Measurements from ENCODE around the gene GAK.

Gene GAK

DNA sequence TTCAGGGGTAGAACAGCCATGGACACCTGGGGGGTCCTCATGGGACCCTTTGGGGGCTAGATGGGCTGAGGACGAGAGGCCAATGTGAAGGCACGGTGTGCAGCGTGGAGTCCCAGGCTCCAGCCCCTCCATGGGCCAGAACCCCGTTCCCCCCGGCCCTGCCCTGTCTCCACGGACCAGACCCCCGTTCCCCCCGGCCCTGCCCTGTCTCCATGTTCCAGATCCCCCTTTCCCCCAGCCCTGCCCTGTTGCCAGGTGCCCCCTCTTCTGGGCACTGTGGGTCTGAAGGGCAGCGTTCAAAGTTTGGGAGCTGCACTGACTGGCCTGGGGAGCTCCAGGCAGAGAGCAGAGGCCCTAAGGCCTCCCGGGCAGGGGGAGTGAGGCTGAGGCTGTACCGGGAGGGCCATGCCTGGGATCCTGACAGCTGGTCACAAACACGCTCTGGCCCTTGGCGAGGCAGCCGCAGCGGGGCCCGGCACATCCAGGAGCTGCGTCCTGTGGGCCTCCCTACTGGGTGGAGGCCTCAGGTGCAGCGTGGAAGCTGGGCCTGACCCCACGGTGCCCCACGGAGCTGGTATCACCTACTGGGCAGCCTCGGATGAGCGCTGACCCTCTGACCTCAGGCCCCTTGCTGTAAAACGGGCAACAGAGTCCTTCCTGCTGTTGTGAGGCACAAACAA is 32.4 kb upstream of the GAK start:
- DNase-seq = no peak

DNA sequence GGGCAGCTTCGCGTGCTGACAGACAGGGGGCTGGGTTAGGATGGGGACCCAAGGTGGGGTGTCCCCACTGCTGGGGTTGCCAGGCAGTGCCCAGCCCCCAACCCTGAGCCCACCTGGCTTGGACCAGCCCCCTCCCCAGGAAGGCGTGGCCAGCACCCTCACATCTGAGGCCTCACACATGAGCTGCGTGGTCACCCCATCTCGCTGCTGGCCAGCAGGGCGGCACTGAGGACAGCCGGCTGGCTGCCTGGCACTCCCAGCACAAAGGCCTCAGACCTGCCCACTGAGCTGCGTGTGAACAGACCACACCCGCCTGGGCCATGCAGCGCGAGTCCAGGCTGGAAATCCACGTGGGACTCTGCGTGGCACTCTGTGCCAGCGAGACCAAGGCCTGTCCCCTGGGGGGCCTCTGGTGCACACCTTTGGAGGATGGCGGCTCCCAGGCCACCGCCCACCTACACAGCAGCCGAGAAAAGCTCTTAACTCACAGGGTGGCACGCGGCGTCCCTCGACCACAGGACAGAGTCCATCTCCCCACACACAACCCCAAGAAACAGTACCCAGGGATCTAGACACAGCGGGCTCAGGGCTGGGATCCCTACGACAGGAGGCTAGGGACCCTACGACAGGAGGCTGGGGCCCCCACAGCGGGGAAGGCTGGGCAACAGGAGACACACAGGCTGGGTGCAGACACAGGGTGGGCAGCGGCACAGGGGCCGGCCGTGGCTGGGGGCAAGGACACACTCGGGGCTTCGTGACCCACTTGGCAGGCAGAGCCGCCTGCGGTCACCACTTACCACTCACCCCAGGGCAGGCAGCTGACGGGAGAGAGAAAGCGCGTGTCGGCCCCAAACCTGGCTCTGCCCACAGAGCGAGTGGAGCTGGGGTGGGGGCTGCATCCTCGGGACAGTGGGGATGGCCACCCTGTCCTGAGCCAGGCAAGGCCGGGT is 31.4 kb upstream of the GAK start:
- DNase-seq = no peak

DNA sequence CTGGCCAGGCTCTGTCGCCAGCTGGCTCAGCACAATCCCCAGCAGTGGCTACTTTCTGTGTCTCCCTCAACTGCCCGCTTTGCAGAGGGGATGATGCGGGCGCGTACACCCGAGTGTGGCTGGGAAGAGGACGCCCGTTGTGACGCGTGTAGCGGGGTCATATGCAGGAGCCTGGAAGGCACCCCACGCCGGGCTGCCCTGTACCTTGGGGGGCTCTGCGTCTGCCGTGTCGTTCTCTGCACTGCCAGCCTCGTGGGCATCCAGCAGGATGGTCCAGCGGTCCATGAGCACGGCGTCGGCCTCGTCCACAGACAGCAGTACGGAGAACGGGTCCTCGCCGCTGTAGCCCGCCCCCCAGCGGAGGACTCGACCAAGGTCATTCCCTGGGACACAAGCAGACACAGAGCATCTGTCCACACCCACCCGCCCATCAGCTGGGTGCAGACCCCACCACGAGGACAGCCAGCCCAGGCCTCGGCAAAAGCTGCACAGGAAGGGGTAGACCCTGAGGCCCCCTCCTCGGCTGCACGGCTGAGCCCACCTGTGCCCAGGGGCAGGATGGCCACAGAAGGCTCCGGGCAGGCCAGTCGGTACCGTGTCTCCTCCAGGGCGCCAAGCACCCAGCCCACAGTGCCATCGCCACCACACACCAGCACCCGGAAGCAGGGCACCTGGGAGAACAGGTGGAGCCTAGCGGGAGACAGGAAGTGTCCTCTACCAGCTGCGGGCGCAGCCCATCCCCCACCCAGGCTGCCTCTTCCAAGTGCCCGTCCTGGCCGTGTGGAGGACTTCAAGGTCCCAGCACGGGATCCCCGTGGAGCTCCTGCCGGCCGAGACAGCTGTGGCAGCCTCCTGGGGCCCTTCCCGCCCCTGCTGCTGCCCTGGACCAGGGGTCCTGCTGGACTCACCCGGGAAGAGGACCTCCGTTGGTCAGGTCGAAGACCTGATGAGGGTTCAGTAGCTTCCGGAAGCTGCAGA is 30.4 kb upstream of the GAK start:
- no peak for DNase-seq

DNA sequence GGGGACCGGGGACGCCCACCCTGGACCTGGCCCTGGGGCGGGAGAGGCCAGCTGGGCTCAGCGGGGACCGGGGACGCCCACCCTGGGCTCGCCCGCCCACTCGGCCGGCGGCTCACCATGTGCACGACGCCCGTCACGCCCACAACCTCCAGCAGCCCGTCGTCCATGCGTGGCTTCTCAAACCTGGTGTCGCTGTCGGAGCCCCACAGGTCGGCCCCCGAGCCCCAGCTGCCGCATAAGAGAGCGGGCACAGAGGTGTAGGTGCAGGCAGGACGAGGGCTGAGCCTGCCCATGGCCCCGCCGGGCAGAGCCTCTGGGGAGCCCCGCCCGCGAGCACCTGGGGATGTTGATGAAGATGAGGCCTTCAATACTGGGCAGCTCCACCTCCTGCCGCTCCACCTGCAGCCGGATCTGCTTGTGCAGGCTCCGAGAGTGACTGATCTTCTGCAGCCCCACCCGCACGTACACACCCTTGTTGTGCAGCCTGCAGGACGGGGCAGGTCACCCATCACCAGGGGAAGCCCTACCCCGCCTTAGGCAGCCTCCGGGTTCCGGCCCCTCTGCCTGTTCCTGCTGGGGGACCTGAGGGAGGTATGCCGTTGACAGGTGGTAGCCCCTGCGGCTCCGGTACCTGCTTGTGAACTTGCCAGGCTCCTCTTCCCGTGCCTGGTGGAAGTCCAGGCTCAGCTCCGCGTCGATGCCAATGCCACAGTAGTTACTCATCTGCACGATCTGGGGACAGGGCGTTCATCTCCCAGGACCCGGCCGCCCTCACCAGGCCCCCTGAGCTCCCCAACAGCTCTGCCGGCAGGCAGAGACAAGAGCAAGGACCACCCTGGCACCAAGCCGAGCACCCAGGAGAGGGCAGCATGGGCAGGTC is 29.5 kb upstream of the GAK start:
- DNase-seq = no peak

DNA sequence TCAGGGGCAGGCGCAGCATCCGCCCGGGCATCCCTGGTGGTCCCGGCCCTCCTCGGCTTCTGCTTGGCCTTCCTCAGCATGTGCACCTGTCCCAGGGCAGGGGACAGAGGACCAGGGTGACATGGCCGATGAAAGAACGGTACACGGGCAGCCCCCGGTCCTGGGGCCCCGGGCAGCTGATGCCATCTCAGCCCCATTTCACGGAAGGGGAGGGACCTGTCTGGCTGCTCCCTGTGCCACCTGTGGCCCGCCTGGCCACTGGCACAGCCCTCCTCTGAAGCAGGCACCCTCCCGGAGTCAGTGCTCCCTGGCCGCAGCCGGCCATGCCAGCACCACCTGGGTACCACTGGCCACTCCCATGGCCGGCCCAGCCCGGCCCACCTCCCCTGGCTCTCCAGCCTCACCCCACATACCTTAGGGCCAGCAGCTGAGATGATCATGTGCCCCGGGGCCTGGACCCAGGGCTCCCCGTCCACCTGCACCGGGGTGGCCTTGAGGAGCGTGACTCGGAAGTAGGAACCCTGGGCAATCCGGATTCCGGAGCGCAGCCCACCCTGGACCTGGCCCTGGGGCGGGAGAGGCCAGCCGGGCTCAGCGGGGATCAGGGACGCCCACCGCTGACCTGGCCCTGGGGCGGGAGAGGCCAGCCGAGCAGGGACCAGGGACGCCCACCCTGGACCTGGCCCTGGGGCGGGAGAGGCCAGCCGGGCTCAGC is 28.7 kb upstream of the GAK start:
- DNase-seq = no peak

DNA sequence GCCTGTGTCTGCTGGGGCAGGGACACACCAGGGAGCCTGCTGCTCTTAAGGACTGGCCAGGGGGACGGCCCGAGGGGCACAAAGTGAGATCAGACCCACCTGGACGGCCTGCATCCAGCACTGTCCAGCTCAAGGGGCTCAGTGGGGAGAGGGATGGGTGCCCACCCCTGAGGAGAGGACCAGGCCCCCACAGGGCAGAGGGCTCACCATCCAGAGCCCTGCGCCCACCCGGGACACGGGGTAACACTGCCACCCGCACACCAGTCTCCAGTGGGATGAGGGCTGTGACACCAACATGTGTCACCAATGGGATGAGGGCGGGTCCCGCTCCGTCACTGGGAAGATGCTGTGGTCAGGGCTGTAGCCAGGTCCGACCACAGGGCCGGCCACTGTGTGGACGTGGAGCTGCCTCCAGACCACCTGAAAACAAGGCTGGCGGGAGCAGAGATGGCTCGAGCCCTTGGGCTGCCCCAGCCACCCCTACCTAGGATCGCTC is 28.1 kb upstream of the GAK start:
- DNase-seq = no peak

DNA sequence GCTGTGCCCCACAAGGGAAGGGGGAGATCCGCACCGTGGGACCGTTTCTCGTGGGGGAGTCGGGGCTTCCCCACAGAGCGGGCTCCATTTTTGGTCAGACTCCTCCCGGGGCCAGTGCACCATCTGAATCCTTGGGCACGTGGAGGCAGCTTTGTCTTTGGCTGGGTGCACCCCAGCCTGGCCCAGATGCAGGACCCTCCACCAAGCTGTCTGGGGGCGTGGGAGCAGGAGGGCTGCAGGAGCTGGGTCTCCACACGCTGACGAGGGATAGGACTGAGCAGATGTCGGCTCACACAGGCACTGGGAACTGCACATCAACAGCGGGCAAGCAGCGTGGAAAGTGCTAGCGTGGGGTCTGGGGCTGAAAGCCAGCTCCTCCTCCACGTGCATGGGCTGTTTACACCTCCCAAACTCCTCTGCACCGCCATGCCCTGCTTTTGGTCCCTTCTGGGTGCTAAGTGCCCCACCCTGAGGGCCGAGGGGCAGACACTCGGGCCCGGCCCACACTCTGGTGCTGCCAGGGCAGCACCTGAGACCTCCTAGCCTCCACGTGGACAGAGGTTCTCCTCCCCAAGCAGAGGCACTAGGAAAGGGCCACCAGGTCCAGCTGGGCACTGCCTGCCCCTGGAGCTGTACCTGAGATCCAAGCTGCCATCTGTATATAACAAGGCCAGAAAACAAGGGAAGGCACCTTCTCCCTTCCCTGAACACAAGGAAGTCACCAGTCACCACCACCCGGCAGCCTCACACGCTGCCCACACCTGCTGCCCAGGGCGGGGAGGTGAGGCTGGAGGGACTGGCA is 27.4 kb upstream of the GAK start:
- DNase-seq = no peak

DNA sequence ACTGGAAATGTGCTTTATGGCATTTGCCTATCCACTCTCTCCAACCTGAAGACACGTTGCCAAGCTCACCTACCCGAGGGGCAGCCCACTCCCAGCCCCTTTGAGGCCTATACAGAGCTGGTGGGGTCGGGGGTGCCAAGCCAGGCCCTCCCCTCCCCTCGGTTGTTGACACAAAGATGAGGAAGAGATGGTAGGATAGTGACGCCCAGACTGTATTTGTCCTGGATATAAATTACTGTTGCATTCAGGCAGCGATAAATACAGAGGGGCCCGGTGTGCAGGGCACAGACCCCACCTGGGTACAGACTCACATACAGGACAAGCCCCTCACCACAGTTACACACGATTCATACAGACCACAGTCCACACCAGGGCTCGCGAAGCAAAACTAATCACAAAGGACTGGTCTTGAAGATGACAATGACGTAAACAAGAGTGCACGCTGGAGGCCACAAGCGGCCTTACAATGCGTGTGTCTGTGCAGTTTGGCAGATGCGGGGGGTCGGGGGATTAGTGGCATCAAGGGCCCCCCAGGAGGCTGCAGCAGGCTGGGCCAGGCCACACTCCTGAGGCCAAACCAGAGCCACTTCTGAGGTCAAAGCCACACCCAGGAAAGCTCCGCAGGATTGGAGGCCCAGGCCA is 26.7 kb upstream of the GAK start:
- DNase-seq = no peak

DNA sequence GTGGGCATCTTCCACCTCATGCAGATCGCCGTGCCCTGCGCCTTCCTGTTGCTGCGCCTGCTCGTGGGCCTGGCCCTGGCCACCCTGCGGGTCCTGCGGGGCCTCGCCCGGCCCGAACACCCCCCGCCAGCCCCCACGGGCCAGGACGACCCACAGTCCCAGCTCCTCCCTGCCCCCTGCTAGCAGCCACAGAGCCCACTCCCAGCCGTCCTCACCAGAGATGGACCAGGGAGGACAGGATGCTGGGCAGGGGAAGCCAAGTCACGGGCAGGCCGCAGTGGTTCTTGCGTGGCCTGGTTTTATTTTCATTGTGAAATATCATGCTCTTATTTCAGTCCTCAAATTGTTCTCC is 26.2 kb upstream of the GAK start:
- DNase-seq = peak; percentile 8

DNA sequence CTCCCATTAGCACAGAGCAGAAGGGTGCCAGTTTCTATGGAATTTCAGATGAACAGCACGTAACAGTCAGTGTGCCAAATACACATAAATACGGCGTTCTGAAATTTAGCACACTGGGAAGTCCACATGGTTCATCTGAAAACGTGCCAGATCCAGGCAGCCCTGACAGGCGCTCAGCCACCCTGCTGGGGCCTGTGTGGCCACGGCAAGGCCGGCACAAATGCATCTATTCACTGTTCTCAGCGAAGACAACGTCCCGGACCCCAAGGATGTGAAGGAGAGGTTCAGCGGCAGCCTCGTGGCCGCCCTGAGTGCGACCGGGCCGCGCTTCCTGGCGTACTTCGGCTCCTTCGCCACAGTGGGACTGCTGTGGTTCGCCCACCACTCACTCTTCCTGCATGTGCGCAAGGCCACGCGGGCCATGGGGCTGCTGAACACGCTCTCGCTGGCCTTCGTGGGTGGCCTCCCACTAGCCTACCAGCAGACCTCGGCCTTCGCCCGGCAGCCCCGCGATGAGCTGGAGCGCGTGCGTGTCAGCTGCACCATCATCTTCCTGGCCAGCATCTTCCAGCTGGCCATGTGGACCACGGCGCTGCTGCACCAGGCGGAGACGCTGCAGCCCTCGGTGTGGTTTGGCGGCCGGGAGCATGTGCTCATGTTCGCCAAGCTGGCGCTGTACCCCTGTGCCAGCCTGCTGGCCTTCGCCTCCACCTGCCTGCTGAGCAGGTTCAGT is 25.6 kb upstream of the GAK start:
- DNase-seq = peak; percentile 9

DNA sequence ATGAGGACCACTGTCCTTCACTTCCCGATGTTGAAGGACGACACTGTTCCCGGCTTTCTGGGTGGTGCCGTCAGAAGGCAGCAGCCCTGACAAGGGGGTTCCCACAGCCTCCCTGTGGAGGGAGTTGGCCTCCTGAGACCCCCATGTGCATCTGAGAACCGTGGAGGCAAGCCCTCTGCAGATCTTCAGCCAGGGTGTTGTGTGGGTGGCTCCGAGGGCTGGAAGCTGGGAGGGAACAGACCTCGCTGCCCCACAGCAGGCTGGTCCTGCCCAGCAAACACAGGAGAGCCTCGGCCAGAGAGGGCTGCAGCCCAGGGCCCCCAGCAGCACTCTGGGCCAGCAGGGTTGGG is 25.1 kb upstream of the GAK start:
- peak; percentile 4 for DNase-seq

DNA sequence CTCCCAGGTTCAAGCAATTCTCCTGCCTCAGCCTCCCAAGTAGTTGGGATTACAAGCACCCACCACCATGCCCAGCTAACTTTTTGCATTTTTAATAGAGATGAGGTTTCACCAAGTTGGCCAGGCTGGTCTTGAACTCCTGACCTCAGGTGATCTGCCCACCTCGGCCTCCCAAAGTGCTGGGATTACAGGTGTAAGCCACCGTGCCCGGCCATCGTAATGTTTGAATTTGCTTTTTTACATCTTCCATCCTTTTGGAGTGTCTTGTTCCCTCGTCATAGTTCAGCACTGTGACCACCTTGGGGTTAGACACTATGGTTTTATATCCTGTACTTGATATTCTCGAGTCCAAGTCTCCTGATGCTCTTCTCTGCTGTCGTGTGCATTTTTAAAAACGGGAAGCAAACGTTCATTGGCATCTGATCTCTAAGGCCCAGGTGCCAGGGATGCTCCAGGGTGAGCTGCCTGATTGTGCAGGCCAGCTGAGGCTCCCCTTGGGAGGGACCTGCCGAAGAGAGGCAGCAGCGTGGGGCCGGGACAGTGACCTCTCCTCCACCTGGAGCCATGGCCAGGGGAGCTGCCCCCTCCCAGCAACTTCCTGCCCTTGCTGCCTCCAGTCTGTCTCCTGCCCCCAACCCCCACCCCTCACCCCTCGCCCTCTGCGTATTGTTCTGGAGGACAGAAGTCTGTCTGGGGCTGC is 24.6 kb upstream of the GAK start:
- no peak for DNase-seq

DNA sequence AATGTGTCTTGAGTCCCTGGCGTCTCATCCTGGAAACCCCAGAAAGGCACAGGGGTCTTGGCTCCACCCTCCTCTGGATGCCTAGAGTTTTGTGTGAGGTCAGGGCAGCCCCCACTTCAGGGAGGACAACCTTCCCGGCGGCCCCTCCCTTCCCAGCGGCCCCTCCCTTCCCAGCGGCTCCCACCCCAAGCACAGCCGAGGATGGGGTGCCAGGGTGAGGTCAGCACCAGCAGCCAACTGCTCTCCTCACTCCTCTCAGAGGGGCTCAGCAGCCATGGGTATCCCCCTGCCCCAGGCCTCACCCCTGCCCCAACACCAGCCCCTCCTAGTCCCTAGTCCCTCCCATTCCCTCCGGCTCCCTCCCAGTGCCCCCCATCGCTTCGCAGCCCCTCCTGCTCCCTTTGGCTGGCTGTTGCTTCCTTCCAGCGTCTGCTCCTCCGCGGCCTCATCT is 23.8 kb upstream of the GAK start:
- DNase-seq = no peak

DNA sequence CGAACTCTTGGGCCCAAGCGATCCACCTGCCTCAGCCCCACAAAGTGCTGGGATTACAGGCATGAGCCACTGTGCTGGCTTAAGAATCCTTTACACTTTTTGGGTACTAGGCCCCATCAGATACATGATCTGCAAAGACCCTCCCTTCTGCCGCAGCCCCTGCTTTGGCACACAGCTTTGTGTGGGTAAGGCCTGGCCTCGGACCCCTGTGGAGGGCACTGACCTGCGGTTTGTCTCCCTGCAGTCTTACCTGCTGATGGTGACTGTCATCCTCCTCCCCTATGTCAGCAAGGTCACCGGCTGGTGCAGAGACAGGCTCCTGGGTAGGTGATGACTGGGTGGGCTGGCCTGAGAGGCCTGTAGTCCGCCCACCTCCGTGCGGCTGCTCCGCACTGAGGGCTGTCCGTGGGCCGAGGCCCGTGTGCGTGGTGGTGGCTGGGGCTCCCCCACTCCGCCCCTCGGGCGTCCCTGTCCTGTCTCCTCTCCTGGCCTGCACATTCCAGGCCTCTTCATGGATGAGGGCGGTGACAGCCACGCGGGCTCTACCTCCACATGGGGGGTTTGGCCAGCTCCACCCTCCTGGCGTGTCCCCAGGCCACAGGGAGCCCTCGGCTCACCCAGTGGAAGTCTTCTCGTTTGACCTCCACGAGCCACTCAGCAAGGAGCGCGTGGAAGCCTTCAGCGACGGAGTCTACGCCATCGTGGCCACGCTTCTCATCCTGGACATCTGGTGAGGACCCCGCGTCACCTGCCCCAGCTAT is 23.2 kb upstream of the GAK start:
- peak; percentile 4 for DNase-seq

DNA sequence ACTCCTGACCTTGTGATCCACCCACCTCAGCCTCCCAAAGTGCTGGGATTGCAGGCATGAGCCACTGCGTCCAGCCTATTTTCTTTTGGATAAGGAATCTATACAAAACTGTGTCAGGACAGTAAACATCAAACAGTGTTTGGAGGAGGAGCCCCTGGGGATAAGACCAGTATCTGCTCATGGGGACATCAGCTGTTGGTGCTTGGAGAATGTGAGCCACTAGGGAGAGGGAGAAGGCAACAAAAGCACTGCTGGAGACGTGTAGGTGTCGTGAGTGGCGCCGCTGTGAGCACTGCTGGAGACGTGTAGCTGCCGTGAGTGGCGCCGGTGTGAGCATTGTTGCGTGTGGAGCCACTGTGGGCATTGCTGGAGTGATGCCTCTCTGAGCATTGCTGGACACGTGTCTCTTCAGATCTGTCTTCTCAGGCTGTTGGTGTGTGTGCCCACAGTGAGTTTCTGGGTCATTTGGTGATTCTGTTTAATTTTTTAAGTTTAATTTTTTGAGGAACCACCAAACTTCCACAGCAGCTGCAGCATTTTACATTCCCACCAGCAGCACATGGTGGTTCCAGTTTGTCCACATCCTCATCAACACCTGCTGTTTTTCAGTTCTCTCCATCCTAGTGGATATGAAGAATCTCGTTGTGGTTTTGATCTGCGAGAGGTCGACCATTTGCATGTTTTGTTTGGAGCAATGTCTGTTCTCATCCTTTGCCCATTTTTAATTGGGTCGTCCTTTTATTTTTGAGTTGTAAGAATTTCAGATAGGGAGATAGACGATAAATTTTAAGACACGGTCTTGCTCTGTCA is 22.3 kb upstream of the GAK start:
- DNase-seq = no peak

DNA sequence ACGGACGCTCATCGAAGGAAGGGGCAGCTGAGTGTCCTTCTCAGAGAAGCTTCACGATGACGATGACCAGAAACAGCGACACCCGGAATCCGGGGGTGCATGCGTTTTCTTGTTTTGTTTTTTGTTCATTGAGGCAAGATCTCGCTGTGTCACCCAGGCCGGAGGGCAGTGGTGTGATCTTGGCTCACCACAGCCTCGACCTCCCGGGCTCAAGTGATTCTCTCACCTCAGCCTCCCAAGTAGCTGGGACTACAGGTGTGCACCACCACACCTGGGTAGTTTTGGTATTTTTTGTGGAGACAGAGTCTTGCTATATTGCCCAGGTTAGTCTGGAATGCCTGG is 21.4 kb upstream of the GAK start:
- no peak for DNase-seq
